ENCODE data around the gene C1orf167.

The C1orf167 gene

GRCh38 chr1:11806307-11806936 lies 44.4 kb downstream of the C1orf167 start:
- H3K27ac ChIP-seq (ENCODE audit: poor library complexity, severe bottlenecking), result peak overlapping the region; percentile 94
- peaks cover 46% of the 10 kb centered on the region for H3K36me3 ChIP-seq (ENCODE audit: low read depth)
- no peak for DNase-seq (ENCODE audit: low spot score)

GRCh38 chr1:11807133-11807532 lies 45.1 kb downstream of the C1orf167 start:
- TF ChIP-seq, protein P1, sequence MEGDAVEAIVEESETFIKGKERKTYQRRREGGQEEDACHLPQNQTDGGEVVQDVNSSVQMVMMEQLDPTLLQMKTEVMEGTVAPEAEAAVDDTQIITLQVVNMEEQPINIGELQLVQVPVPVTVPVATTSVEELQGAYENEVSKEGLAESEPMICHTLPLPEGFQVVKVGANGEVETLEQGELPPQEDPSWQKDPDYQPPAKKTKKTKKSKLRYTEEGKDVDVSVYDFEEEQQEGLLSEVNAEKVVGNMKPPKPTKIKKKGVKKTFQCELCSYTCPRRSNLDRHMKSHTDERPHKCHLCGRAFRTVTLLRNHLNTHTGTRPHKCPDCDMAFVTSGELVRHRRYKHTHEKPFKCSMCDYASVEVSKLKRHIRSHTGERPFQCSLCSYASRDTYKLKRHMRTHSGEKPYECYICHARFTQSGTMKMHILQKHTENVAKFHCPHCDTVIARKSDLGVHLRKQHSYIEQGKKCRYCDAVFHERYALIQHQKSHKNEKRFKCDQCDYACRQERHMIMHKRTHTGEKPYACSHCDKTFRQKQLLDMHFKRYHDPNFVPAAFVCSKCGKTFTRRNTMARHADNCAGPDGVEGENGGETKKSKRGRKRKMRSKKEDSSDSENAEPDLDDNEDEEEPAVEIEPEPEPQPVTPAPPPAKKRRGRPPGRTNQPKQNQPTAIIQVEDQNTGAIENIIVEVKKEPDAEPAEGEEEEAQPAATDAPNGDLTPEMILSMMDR (IDR thresholded peaks at IDR 0.05; ENCODE audit: poor library complexity, severe bottlenecking), result no peak
- H3K27ac ChIP-seq (ENCODE audit: poor library complexity, severe bottlenecking), result peak overlapping the region; percentile 94
- no peaks in the 10 kb centered on the region for H3K27me3 ChIP-seq (ENCODE audit: insufficient read depth, poor library complexity, severe bottlenecking)
- peaks cover 53% of the 10 kb centered on the region for H3K36me3 ChIP-seq (ENCODE audit: low read depth)
- no peak for ATAC-seq (ENCODE audit: low read depth)
- H3K4me1 ChIP-seq (ENCODE audit: insufficient read depth, poor library complexity, severe bottlenecking), result peaks cover 17% of the 10 kb centered on the region
- peak overlapping the region; percentile 83 for H3K4me3 ChIP-seq (ENCODE audit: severe bottlenecking)
- no peak for DNase-seq (ENCODE audit: low spot score)
- no peaks in the 10 kb centered on the region for H3K9me3 ChIP-seq (ENCODE audit: severe bottlenecking)

More at GRCh38 chr1:11806307-11806936, 44.4 kb downstream of the C1orf167 start:
- peak; percentile 5; the same call in 1 of the 3 replicates for ATAC-seq (ENCODE audit: low read depth)
- Histone ChIP-seq H3K9me3 (ENCODE audit: severe bottlenecking) (no peaks in the 10 kb centered on the region), H3K27me3 (ENCODE audit: insufficient read depth, poor library complexity, severe bottlenecking) (no peaks in the 10 kb centered on the region), H3K4me3 (ENCODE audit: severe bottlenecking) (peak overlapping the region; percentile 83), H3K4me1 (ENCODE audit: insufficient read depth, poor library complexity, severe bottlenecking) (peaks cover 17% of the 10 kb centered on the region)
- TF ChIP-seq, protein P1 (IDR thresholded peaks at IDR 0.05; ENCODE audit: poor library complexity, severe bottlenecking), result no peak

GRCh38 chr1:11813021-11813420 lies 51.0 kb downstream of the C1orf167 start:
- DNase-seq (ENCODE audit: low spot score) (no peak), ATAC-seq (ENCODE audit: low read depth) (no peak)
- H3K4me1 ChIP-seq (ENCODE audit: insufficient read depth, poor library complexity, severe bottlenecking), result peaks cover 3% of the 10 kb centered on the region
- no peaks in the 10 kb centered on the region for H3K9me3 ChIP-seq (ENCODE audit: severe bottlenecking)
- no peaks in the 10 kb centered on the region for H3K27me3 ChIP-seq (ENCODE audit: insufficient read depth, poor library complexity, severe bottlenecking)
- no peak overlapping the region for H3K4me3 ChIP-seq (ENCODE audit: severe bottlenecking)
- peaks cover 100% of the 10 kb centered on the region for H3K36me3 ChIP-seq (ENCODE audit: low read depth)
- TF ChIP-seq, protein P1 (IDR thresholded peaks at IDR 0.05; ENCODE audit: poor library complexity, severe bottlenecking), result no peak
- H3K27ac ChIP-seq (ENCODE audit: poor library complexity, severe bottlenecking), result no peak overlapping the region

DNA sequence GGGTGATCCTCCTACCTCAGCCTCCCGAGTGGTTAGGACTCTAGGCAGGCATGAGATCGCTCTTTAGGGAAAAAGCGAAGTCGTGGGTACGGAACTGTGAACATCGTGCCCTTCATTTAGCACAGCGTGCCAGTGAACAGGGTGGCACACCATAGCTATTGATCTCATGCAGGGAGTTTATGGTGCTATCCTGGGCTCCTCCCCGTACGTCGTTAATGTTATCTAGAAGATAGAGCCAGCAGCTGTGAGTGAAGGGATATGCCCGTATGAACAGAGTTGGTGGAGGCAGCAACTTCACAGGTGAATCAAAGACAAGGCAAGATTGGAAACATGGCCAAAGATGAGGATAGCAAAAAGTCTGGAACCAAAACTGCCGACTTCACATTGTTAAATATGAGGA lies 55.2 kb downstream of the C1orf167 start:
- no peaks in the 10 kb centered on the region for H3K27me3 ChIP-seq (ENCODE audit: insufficient read depth, poor library complexity, severe bottlenecking)
- no peak for DNase-seq (ENCODE audit: low spot score)

More for the DNA sequence above, 55.2 kb downstream of the C1orf167 start:
- no peaks in the 10 kb centered on the region for H3K9me3 ChIP-seq (ENCODE audit: severe bottlenecking)
- H3K4me3 ChIP-seq (ENCODE audit: severe bottlenecking), result no peak overlapping the region
- peaks cover 96% of the 10 kb centered on the region for H3K36me3 ChIP-seq (ENCODE audit: low read depth)
- TF ChIP-seq, protein P1 (IDR thresholded peaks at IDR 0.05; ENCODE audit: poor library complexity, severe bottlenecking), result no peak
- H3K4me1 ChIP-seq (ENCODE audit: insufficient read depth, poor library complexity, severe bottlenecking), result peaks cover 10% of the 10 kb centered on the region
- H3K27ac ChIP-seq (ENCODE audit: poor library complexity, severe bottlenecking), result no peak overlapping the region
- no peak for ATAC-seq (ENCODE audit: low read depth)
